Epithelial cell of esophagus (primary cell): ENCODE measurements around the gene RHOH.

ENCODE experiments used
- DNase-seq: peaks from one replicate; pipeline ENCODE4 v3.0.0; 2010; ENCODE audit warnings: low read depth
- H3K4me3 ChIP-seq: 2 replicates; pipeline ENCODE4 v1.5.1; 2011; ENCODE audit warnings: mild to moderate bottlenecking, low read length, control low read depth
- TF ChIP-seq, protein P1 (sequence below): IDR thresholded peaks from 2 replicates; pipeline ENCODE4 v1.5.1; 2011; ENCODE audit warnings: low read depth, mild to moderate bottlenecking, low read length, control low read depth, inconsistent platforms; ENCODE audit not compliant: insufficient read depth; ENCODE audit errors: missing control alignments

The RHOH gene

GRCh38 chr4:40192114-40193015, 4.5 kb upstream of the RHOH start:
- DNase-seq: peak; percentile 23
- TF ChIP-seq, protein P1, sequence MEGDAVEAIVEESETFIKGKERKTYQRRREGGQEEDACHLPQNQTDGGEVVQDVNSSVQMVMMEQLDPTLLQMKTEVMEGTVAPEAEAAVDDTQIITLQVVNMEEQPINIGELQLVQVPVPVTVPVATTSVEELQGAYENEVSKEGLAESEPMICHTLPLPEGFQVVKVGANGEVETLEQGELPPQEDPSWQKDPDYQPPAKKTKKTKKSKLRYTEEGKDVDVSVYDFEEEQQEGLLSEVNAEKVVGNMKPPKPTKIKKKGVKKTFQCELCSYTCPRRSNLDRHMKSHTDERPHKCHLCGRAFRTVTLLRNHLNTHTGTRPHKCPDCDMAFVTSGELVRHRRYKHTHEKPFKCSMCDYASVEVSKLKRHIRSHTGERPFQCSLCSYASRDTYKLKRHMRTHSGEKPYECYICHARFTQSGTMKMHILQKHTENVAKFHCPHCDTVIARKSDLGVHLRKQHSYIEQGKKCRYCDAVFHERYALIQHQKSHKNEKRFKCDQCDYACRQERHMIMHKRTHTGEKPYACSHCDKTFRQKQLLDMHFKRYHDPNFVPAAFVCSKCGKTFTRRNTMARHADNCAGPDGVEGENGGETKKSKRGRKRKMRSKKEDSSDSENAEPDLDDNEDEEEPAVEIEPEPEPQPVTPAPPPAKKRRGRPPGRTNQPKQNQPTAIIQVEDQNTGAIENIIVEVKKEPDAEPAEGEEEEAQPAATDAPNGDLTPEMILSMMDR: no peak
- H3K4me3 ChIP-seq: no peak overlapping the region

GRCh38 chr4:40193016-40193571, 3.7 kb upstream of the RHOH start:
- H3K4me3 ChIP-seq: no peak overlapping the region
- TF ChIP-seq, protein P1: no peak
- DNase-seq: no peak

GRCh38 chr4:40193578-40193977, 3.3 kb upstream of the RHOH start:
- DNase-seq: no peak
- TF ChIP-seq, protein P1: no peak
- H3K4me3 ChIP-seq: no peak overlapping the region

DNA sequence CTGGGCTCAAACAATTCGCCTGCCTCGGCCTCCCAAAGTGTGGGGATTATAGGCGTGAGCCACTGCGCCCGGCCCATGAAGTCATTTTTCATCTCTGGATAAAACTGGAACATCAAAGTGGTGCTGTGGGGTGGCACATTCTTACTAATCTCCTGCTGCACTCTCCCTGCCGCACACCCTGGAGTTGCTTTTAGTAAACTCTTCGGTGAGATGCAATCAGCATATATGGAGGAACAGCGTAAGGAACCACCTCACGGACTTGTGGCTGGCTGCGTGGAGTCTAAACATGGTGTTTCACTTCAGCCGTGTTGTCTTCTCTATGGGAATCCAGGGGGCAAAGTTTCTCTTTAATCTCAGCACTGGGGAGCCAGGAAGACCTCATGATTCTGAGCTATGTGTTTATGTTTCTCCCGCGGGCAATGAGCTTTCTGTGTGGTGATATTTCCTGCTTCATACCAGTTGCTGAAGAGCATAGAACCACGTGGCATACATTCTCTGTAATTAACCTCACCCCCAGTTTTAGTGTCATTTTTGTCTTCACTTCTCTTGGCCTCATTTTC, 2.1 kb upstream of the RHOH start:
- H3K4me3 ChIP-seq: no peak overlapping the region
- TF ChIP-seq, protein P1: no peak
- DNase-seq: no peak

DNA sequence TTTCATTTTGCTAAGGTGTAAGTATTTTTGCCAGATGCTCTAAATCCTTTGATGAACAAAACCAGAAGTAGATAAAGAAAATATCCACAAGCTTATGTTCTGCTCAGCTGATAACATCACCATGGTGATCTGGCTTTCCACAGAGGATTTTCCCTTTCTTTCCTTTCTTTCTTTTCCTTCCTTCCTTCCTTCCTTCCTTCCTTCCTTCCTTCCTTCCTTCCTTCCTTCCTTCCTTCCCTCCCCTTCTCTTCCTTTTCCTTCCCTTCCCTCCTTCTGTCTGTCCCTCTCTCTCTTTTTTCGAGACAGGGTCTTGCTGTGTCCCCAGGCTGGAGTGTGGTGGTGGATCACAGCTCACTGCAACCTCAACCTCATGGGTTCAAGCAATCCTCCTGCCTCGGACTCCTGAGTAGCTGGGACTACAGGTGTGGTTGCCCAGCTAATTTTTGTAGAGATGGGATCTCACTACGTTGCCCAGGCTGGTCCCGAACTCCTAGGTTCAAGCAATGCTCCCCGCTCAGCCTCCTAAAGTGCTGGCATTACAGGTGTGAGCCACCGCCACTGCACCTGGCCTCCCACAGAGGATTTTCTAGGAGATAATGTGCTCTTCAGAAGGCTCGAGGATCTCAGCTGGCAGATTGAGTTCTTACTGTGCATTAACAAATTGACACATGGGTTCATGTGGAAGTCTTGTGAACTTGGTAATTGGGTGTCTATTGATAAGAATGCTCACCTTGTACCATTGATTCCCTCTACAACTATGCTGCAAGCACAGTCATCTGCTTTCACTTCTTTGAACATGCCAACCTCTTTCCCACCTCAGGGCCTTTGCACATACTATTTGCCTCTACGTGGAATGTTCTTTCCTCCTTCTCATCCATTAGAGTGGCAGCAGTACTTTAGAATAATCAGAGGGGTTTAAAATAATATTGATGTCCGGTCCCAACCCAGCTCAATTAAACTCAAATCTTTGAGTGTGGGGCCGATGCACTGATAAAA, 1.4 kb upstream of the RHOH start:
- no peak overlapping the region for H3K4me3 ChIP-seq
- TF ChIP-seq, protein P1: no peak
- no peak for DNase-seq

DNA sequence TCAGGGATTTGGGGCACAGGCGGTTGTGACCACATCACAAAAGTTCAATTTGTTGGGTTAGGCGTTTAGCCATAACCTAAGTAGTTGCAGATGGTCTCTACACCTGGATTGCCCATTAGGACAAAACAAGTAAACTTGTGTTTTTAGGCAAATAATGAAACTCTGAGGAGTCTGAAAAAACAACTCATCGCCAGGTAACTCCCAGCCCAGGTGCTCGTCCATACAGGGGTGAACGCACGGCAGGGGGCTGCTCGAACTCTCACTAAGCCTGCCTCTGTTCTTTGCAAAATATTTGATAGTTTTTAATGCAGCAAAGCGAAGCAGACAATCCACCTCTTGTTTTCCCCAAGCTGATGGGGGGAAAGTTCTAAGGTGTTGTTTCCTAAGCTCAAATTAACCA, 559 bp upstream of the RHOH start:
- no peak overlapping the region for H3K4me3 ChIP-seq
- DNase-seq: no peak
- TF ChIP-seq, protein P1: no peak
